HG02642 (cell line): ENCODE results near the gene SLC10A4.
A peak's percentile ranks its signal among the peaks of the same experiment; 100 is the strongest.

Source experiments
- ATAC-seq: cut with Tn5 transposase; IDR thresholded peaks from one replicate; pipeline ENCODE4 v1.9.1; 2021; ENCODE audit warnings: mild to moderate bottlenecking; ENCODE audit not compliant: unreplicated experiment, poor library complexity

Gene SLC10A4

GRCh38 chr4:48484494-48485168 is 1.5 kb downstream of the SLC10A4 start:
- ATAC-seq = no peak

- ATAC-seq = no peak
Measured at GRCh38 chr4:48489683-48490011, 6.5 kb downstream of the SLC10A4 start.

GRCh38 chr4:48490012-48490679 is 7.0 kb downstream of the SLC10A4 start, which contains the start of gene ZAR1:
ZAR1 (plus strand) TSS chr4:48490252; CDS start chr4:48490292, 40 bp downstream.
- no peak for ATAC-seq

- no peak for ATAC-seq
Measured at GRCh38 chr4:48490680-48491513, 7.8 kb downstream of the SLC10A4 start.

- no peak for ATAC-seq
Measured at GRCh38 chr4:48491514-48492176, 8.5 kb downstream of the SLC10A4 start.

GRCh38 chr4:48493452-48494100 is 10.4 kb downstream of the SLC10A4 start:
- ATAC-seq = no peak

- no peak for ATAC-seq
Measured at GRCh38 chr4:48495941-48496340, 12.8 kb downstream of the SLC10A4 start.

GRCh38 chr4:48498895-48499294 is 15.8 kb downstream of the SLC10A4 start:
- no peak for ATAC-seq

- peak; percentile 81 for ATAC-seq
Measured at GRCh38 chr4:48499551-48500066, 16.5 kb downstream of the SLC10A4 start.

GRCh38 chr4:48503233-48504025 is 20.3 kb downstream of the SLC10A4 start:
- no peak for ATAC-seq

GRCh38 chr4:48504026-48504330 is 20.8 kb downstream of the SLC10A4 start:
- no peak for ATAC-seq

- ATAC-seq = no peak
Measured at GRCh38 chr4:48504352-48504751, 21.2 kb downstream of the SLC10A4 start.

- ATAC-seq = no peak
Measured at GRCh38 chr4:48506716-48507115, 23.6 kb downstream of the SLC10A4 start.

GRCh38 chr4:48509543-48509942 is 26.4 kb downstream of the SLC10A4 start:
- no peak for ATAC-seq

- ATAC-seq = no peak
Measured at GRCh38 chr4:48518143-48518542, 35.0 kb downstream of the SLC10A4 start.

GRCh38 chr4:48526406-48526805 is 43.3 kb downstream of the SLC10A4 start:
- ATAC-seq = no peak

- no peak for ATAC-seq
Measured at GRCh38 chr4:48538358-48538757, 55.2 kb downstream of the SLC10A4 start.
